Activated CD4-positive, alpha-beta T cell treated with anti-CD3 and anti-CD28 coated beads for 1 hour (primary cell): ENCODE data around the gene GDPD4.

Experiments
- DNase-seq: peaks from one replicate; pipeline ENCODE4 v3.0.0-alpha.2; 2020

GDPD4 gene

DNA sequence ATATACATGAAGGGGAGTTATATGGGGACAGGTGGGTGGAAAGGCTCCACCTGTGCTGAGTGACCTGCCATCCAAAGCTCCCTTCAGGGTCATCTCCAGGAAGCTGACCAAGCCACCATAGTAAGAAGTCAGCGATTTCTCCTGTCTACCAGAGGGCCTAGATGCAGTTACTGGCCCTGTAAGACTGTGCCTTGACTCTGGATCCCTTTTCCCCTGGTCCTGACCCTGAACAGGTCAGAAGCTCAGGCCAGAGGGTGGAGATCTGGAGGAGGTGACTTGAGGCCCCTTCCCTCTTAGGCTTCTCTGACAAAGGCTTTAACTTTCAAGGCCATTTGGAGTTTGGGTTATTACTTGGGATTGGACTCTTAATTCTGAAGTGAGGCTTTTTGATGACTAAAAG is 69.7 kb downstream of the GDPD4 start:
- no peak for DNase-seq

GRCh38 chr11:77230878-77231605 is 70.4 kb downstream of the GDPD4 start:
- no peak for DNase-seq

DNA sequence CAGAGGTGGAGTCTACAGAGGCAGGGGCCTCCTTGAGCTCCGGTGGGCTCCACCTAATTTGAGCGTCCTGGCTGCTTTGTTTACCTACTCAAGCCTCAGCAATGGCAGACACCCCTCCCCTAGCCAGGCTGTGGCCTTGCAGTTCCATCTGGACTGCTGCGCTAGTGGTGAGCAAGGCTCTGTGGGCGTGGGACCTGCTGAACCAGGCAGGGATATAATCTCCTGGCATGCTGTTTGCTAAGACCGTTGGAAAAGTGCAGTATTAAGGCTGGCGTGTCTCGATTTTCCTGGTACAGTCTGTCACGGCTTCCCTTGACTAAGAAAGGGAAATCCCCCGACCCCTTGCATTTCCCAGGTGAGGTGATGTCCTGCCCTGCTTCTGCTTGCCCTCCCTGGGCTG is 77.7 kb downstream of the GDPD4 start:
- DNase-seq = no peak

DNA sequence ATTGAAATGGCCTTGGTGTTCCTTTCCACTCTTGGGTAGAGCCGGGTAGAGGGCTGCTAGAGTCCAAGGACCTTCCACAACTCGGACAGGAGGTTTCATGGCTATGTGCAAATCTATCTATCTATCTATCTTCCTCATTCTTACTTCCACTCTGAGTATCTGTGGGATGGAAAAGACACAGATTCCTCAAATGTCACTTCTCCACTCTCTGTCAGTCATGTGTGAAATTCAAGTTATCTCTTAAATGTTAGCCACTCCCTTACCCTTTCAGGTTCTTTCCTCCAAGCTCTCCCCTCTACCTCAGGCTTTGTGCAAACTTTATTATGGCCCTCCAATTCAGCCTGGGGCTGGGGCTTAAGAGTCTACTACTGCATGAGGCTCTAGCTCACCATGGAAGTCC is 84.3 kb downstream of the GDPD4 start:
- no peak for DNase-seq

DNA sequence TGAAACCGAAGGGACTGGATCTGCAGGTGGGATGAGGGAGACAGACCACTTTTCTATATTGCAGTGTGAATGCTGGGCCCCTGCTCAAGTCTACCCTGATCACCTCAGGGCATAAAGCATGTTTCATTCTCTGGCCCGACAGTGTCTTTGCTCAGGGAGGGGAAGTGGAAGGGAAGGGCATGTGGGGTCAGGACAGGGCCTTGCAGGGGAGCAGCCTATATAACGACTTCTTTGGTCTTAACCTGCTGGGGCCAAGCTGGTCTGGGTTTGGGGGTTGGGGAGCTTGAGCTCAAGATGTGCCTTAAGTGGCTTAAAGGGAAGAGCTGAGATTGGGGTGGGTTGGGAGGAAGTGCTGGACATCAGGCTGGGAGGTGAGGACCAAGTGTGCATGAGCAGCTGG is 86.4 kb downstream of the GDPD4 start:
- no peak for DNase-seq

DNA sequence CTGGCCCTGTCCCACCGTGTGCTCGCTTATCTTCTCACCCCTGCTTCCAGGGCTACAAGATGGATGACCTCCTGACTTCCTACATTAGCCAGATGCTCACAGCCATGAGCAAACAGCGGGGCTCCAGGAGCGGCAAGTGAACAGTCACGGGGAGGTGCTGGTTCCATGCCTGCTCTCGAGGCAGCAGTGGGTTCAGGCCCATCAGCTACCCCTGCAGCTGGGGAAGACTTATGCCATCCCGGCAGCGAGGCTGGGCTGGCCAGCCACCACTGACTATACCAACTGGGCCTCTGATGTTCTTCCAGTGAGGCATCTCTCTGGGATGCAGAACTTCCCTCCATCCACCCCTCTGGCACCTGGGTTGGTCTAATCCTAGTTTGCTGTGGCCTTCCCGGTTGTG is 86.9 kb downstream of the GDPD4 start:
- DNase-seq = no peak

DNA sequence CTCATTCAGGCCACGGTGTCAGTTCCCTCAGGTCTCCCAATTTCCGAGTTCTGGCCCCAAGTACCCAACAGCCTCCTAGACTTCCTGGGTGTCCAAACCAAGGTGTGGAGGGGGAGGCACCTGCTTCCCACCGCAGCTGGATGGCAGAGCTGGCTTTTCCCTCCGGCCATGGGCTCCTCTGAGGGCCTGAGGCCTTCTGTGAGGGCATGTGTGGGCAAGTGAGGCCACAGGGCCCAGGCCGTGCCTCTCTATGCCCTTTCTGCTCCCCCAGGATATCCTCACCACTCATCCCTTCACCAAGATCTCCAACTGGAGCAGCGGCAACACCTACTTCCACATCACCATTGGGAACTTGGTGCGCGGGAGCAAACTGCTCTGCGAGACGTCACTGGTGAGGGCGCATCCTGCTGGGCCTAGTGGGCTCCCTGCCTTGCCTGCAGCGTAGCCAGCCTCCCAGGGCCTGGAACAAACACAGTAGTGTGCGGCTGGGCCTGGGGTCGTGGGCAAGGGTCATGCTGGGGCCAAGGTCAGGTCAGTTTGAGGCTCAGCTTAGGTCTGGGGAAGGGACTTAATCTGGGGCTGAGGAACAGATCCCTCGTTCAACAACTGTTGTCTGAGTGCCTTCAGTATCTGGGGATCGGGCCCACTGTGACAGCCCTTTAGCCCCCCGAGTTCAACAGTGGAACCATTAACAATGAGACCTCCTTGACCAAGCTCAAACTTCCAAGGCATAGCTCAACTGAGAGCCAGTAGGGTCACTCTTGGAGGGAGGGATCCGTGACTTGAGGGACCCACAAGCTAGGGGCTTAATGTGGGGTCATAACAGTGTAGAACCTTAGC is 87.7 kb downstream of the GDPD4 start:
- DNase-seq = no peak

DNA sequence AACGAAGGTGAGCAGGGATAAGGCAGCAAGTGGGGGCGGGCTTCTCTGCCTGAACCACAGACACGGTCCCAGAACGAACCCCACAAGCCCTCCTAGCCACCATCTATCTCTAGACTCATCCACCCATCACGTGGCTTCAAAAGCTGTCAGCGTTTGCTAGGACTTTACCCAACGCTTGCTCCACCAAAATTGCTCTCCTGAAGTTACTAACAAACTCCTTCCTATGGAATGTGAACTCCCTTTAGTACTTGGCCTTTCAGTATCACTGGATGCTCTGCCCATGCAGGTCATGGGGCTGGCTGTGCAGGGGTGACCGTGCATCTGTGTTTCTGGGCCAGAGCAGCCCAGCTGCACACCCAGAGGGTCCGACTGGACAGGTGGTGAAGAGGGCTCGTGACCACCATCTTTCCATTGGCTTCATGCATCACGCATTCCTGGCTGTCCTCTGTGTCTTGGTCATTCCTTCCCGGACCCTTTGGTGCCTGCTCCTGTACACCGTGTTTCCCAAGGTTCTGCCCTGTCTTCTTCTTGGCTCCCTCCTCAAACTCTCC is 88.4 kb downstream of the GDPD4 start:
- DNase-seq = no peak

DNA sequence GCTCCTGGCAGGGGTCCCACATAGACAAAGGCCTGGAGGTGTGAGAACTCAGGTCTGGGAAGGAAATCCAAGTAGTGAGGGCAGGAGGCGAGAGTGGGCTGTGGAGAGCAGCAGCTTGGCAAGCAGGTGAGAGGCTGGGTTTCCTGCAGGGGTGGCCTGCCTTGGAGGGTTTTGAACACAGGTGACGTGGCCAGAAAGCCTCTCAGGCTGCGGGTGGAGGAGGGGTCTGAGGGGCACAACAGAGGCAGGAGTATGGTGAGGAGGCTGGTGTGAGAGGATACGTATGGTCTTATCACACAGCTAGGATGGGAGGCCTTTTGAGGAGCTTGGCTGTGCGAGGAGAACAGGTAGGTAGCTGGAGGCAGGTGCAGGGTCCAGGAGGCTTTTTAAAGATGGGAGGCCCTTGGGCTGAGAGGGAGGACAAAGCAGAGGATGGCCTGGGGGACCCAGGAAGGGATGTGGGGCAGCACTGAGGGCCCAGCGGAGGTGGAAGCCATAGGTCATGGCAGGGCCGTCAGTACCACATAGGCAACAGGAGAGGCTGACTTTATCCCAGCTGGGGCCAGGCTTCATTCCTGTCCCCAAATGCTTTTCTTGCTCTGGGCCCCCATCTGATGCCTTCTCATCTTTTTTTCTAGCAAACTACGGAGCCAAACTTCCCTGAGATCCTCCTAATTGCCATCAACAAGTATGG is 89.0 kb downstream of the GDPD4 start:
- no peak for DNase-seq

DNA sequence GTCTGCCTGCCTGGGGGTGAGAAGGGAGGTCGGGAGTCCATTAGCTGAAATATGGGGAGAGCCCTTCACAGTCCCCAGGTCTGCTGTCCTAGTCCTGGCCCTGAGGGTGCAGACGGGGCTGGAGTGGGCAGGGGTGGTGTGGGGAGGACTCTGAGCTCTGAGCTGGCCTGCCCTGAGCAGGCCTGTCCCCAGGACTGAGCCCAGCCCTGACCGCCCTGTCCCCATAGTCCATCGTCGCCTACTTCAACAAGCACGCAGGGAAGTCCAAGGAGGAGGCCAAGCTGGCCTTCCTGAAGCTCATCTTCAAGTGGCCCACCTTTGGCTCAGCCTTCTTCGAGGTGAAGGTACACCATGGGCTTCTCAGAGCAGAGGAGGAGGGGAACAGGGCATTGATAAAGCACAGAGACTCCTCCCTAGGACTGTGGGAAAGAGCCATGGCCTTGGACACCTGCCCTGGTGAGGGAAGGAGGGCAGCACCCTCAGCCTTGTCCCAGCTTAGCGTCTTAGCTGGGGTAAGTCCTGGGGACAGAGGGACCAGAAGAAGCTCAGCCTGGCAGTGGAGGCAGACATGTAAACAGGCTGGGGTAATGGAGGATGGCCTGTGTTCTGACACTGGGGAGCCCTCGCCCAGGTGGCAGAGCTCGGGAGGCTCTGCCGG is 89.8 kb downstream of the GDPD4 start:
- no peak for DNase-seq

- DNase-seq = no peak
Measured at GRCh38 chr11:77211040-77211451, 90.4 kb downstream of the GDPD4 start.

DNA sequence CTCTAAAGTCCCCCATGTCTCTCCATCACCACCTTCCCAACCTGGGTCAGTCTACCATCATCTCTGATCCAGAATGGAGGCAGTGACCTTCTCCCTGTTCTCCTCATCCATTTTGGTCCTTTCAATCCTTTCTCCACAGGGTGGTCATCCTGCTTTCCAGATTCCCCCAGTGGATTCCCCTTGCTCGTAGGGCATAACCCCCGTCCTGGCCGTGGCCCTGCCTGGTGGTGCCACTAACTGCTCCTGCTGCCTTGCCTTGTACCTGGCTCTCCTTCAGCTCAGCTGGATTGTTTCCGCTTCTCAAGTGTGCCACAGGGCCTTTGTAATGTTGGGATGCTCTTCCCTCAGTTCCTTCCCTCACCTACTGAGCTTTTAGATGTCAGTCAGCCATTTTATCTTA is 91.8 kb downstream of the GDPD4 start:
- no peak for DNase-seq

GRCh38 chr11:77208535-77208934 is 93.0 kb downstream of the GDPD4 start:
- DNase-seq = no peak

- DNase-seq = no peak
Measured at GRCh38 chr11:77207618-77208313, 93.7 kb downstream of the GDPD4 start.

DNA sequence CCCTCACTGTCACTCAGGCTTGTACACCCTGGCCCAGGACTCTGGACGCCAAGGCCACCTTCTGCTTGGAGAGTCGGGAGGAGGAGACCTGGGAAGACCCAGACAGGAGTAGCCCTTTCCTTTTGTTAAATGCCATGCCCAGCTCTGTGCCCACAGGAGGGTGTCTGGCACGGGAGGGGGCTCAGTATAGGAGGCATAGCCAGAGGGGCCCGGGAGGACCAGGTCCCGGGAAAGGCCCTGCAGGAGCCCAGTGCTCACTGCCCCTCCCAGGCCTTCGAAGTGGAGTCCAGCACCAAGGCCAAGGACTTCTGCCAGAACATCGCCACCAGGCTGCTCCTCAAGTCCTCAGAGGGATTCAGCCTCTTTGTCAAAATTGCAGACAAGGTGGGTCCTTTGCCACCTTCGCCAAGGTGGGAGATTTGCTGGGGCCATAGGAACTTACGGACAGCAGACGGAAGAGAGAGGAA is 94.4 kb downstream of the GDPD4 start:
- DNase-seq = peak; percentile 3

- DNase-seq = peak; percentile 5
Measured at GRCh38 chr11:77206264-77207018, 95.0 kb downstream of the GDPD4 start.

DNA sequence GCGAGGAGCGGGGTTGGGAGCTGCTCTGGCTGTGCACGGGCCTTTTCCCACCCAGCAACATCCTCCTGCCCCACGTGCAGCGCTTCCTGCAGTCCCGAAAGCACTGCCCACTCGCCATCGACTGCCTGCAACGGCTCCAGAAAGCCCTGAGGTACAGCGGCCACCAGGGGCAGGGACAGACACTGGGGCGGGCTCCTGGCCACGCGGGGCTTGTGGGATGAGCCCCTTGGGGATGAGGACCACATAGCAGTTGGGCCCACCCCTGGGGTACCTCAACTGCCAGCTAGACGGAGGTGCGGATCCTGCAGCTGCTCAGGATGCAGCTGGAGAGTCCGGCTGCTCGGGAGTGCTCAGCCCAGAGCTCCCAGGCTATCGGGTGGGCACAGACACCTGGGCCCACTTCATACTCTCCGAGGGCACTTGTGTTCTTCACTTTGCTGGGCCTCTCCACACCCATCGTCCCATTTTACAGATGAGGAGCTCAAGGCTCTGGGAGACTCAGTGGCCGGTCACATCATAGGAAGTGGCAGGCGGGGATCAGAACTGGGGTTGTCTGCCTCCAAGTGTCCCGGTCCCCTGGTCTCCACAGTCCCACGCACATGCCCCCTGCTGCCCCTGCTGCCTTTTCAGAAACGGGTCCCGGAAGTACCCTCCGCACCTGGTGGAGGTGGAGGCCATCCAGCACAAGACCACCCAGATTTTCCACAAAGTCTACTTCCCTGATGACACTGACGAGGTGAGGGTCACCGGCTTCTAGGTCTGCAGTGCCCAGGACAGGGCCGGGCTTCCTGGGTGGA is 95.8 kb downstream of the GDPD4 start:
- DNase-seq = peak; percentile 6

- DNase-seq = peak; percentile 1
Measured at GRCh38 chr11:77204754-77205466, 96.6 kb downstream of the GDPD4 start.

GRCh38 chr11:77203901-77204753 is 97.4 kb downstream of the GDPD4 start:
- no peak for DNase-seq
